Activated CD8-positive, alpha-beta memory T cell treated with anti-CD3 and anti-CD28 coated beads for 48 hours (primary cell): ENCODE measurements around the gene INS.

ENCODE experiments used
- DNase-seq, 3 experiments: peaks; one replicate each; pipeline ENCODE4 v3.0.0-alpha.2; 2020; ENCODE audit warnings: low read depth in 2 of 3, low spot score in 2 of 3

Gene INS

GRCh38 chr11:2167141-2168045 is 6.4 kb upstream of the INS start:
- DNase-seq = no peak

DNA sequence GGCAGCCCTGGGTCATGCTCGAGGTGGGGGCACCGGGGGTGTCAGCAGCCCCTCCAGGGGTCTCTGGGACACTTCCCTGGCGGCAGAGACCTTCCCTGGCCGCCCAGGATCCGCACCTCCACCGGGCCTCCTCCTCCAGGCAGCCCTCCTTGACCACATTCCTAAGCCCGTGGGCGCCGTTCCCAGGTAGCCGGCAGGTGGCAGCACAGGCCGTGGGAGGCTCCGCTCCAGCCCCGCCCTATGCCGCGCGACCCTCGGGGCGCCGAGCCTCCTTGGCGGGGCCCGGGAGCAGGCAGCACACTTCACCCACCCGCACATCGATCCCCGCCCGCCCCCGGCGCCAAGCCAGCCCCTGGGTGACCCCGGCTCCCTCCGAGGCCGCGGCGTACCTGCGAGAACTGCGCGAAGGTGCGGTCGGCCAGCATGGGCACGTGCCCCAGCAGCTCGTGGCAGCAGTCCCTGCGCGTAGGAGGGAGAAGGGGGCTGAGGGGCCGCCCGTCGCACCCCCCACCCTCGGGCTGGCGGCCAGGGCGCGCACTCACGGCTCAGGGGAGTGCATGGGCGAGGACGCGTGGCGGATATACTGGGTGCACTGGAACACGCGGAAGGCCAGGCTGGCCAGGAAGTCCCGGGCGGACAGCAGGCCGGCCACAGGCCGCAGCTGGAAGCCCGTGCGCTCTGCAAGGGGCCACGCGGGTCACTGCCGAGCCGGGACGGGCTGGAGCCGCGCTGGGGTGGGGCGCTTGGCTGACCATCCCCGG is 5.3 kb upstream of the INS start:
- DNase-seq = no peak

DNA sequence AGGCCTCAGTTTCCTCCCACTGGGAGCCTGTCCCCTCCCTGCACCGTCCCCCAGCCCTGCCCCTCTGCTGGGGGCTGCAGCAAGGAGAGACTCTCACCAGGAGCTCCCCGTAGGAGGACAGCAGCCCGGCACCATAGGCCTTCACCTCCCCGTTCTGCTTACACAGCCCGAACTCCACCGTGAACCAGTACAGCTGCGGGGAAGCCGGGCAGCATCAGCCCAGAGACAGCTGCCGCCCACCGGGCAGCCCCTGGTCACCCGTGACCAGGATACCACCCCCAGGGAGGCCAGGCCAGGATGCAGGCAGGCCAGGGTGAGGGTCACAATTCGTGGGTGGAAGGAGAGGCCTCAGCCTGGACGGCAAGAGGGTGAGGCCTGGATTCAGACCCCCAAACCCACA is 4.6 kb upstream of the INS start:
- no peak for DNase-seq

- no peak for DNase-seq
Observed at GRCh38 chr11:2164861-2165555, 4.0 kb upstream of the INS start.

- DNase-seq = no peak
Observed at GRCh38 chr11:2164081-2164480, 3.1 kb upstream of the INS start.

DNA sequence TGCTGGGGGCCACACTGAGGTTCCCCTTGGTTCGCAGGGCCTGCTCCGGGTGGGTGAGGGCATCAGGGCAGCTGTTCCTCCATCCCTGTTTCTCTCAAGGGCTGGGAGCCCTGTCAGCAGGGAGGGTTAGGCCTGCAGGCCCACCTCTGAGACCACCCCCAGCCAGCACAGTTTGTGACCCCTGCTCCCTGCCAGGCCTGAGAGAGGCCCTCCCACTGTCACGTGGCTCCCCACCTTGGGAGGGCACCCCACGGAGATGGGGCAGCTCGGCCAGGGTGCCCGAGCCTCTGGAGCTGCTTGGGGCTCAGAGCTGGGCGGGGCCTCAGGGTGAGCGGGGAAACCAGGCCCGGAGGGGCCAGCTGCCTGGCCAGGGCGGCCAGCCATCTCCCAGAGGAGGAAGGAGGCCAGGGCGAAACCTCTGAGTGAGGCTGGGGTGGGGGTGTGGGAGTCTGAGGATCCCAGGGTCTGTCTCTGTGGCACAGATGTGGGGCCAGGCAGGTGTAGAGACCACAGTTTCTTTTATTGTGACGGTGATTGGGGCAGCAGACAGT is 2.5 kb upstream of the INS start:
- no peak for DNase-seq

- no peak for DNase-seq
Observed at GRCh38 chr11:2159536-2160413, 1.2 kb downstream of the INS start.

GRCh38 chr11:2158966-2159365 is 2.0 kb downstream of the INS start:
- DNase-seq = no peak

GRCh38 chr11:2158296-2158737 is 2.7 kb downstream of the INS start:
- DNase-seq = no peak

GRCh38 chr11:2157294-2158040 is 3.5 kb downstream of the INS start:
- DNase-seq = no peak

GRCh38 chr11:2156416-2157182 is 4.4 kb downstream of the INS start:
- DNase-seq = peak in 2 of 3 experiments; percentile 50 to 64

DNA sequence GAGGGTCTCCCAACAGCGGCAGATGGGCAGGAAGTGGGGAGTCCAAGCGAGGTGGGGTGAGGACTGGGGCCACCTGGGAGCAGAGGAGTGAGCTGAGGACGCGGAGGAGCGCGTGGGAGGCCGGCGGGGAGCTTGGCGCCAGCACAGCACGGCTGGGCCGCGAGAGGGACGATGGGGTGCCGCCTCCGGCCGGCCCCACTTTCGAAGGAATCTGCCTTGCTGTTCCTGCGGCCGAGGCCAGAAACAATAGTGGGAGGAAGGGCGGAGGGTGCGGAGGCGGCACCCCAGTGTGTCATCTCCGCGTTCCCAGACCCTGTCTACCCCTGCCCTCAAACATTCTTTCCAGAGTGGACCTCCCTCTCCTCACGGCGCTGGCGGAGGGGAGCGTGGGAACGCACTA is 5.5 kb downstream of the INS start:
- no peak for DNase-seq

GRCh38 chr11:2154889-2155288 is 6.1 kb downstream of the INS start:
- DNase-seq = no peak

DNA sequence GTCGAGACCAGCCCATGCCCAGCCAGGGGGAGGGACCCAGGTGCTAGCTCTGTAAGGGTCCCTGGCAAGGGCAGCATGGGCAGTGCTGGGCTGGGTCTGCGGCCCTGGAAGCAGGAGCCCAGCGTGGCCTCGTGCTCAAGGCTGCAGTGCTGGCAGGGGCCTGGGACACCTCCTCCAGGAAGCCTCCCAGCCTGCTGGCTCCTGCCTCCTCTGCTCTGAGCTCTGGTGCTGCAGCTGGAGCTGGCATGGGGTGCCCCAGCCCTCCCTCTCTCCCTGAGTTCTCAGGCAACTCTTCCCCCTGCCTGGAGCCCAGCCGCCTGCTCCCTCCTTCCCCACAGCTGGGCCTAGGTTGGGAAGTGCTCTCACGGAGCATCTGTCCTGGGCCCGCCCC is 6.8 kb downstream of the INS start:
- DNase-seq = no peak

DNA sequence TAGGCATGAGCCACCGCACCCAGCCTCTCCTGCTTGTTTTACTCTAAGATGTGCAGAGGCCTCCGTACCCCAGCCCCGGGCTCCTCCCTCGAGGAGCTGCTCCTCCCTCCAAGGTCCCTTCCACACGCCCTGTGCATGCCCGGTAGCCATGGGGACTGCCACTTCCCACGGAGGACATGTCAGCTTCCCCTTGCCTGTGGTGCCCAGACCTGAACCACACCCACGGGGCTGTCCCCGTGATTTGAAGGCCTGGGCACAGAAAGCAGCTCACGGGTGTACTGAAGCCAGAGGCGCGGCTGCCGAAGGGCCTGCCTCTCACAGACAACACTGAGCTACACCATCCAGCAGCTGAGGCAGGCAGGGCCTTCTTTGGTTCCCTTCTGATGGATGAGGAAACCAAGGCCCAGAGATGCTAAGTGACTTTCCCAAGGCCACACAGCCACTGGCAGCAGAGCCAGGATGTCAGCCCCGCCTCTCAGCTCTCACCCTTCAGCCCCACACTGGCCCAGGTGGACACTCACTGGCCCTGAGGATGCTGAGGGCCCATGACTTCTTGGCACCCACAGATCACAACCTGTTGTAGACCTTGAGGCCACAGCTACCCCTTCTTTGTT is 7.3 kb downstream of the INS start:
- no peak for DNase-seq

- DNase-seq = peak; percentile 46 to 72 (median 71)
Observed at GRCh38 chr11:2151500-2152257, 9.3 kb downstream of the INS start.

GRCh38 chr11:2149864-2150847 is 10.9 kb downstream of the INS start:
- no peak for DNase-seq
